AG08395 (cell line): ENCODE data around the gene NUDCD2.
"Not testable (repeated sequence)": the region's sequence is repeated elsewhere in the genome, so short reads cannot be mapped to it uniquely, and the experiment has no call there.

Source experiments
- DNase-seq: peaks from one replicate; pipeline ENCODE4 v3.0.0; 2012; ENCODE audit warnings: mixed read lengths, low spot score

NUDCD2 gene

DNA sequence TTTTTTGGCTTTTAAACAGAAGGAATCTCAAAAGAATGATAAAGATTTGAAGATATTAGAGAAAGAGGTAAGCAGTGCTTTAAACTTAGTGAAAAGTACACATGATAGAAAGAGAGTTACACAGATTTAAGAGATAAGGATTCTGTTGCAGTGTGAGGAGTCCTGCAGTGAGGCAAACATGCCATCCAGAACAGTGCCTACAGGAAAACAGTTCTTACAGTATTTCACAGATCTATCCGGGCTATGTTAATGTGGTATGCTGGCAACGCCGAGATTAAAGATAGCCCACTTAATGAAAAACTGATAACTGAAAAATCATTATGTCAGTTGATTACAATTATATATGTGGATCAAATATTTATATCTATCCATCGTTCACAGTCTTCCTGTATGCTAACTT, 7.8 kb upstream of the NUDCD2 start:
- DNase-seq: no peak

- DNase-seq: no peak
Measured at GRCh38 chr5:163463063-163463435, 3.1 kb upstream of the NUDCD2 start.

GRCh38 chr5:163460562-163461171, 765 bp upstream of the NUDCD2 start, which contains the start of gene HMMR:
HMMR (plus strand) TSS chr5:163460632; CDS start chr5:163460693, 61 bp downstream.
- DNase-seq: no peak

GRCh38 chr5:163459462-163459818, 462 bp downstream of the NUDCD2 start:
- no peak for DNase-seq

DNA sequence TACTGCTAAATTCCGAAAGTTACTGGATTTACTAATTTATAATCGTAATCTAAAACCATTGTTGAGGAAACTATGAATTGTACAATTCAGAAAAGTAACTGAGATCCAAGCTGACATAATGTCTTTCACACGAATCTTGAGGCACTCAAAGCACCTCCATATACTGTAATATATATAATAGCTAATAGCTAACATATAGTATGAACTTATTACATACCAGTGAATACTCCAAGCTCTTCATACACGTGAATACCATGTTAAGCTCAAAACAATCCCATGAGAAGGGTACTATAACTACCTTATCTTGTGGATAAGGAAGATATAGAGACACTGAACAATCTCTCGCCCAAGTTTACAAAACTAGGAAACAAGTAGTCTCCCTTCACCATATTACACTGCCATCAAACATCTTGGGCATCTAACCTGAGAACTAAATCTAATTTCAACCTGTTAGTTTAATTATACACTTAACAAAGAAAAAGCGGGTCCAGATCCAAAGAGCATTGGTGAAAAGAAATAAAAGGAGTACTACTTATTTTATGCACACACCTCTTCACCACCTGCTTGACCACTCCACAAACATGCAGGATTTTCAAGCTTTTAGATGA, 1.0 kb downstream of the NUDCD2 start:
- no peak for DNase-seq

- no peak for DNase-seq
Measured at GRCh38 chr5:163456840-163457239, 3.1 kb downstream of the NUDCD2 start.

GRCh38 chr5:163456029-163456589, 3.8 kb downstream of the NUDCD2 start:
- no peak for DNase-seq

DNA sequence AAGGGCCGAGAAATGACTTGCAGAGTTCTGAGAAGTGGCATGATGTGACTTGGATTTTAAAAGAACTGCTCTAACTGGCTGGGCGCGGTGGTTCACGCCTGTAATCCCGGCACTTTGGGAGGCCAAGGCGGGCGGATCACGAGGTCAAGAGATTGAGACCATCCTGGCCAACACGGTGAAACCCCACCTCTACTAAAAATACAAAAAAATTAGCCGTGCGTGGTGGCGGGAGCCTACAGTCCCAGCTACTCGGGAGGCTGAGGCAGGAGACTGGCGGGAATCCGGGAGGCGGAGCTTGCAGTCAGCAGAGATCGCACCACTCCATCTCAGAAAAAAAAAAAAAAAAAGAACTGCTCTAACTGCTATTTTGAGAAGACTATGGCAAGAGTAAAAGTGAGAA, 4.5 kb downstream of the NUDCD2 start:
- not testable (repeated sequence) for DNase-seq

DNA sequence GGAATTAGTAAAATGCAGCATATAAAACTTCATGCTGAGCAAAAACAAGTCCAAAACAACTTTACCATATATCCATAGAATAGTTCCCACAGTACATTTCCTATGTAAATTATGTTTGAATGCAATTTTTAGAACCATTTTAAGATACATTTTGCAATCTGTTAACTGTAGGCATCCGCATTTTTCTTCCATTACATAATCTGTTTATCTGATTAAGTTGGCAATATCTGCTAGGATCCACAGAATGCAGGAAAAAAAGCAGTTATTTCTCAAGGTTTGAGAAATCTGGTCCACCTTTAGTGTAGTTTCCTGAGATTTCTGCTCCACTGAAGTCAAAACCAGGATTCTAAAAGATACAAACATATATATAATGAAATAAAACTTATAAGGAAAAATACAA, 6.2 kb downstream of the NUDCD2 start:
- no peak for DNase-seq

GRCh38 chr5:163451489-163451888, 8.4 kb downstream of the NUDCD2 start:
- no peak for DNase-seq

- no peak for DNase-seq
Measured at GRCh38 chr5:163448491-163448890, 11.4 kb downstream of the NUDCD2 start.

DNA sequence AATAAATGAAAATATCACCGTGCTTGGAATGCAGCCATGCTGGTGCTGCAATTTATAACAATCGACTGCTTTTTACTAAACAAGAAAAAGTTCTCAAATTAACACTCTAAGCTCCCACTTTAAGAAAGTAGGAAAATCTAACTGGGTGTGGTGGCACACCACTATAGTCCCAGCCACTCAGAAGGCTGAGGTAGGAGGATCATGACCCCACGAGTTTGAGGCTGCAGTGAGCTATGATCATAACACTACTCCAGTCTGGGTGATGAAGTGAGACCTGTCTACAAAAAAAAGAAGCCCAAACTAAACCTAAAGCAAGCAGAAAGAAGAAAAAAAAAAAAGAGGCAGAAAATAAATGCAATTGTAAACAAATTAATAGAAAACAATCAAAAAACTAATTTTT, 12.0 kb downstream of the NUDCD2 start:
- DNase-seq: no peak

DNA sequence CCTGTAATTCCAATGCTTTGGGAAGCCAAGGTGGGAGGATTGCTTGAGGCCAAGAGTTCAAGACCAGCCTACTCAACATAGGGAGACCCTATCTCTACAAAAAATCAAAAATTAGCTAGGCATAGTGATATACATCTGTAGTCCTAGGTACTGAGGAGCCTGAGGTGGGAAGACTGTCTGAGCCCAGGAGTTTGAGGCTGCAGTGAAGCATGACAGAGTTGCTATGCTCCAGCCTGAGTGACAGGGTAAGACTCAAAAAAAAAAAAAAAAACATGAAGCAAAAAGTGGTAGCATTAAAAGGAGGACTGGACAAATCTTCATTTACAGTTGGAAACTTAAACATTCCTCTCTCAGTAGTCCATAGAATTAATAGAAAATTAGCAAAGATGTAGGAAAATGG, 12.7 kb downstream of the NUDCD2 start:
- DNase-seq: no peak

DNA sequence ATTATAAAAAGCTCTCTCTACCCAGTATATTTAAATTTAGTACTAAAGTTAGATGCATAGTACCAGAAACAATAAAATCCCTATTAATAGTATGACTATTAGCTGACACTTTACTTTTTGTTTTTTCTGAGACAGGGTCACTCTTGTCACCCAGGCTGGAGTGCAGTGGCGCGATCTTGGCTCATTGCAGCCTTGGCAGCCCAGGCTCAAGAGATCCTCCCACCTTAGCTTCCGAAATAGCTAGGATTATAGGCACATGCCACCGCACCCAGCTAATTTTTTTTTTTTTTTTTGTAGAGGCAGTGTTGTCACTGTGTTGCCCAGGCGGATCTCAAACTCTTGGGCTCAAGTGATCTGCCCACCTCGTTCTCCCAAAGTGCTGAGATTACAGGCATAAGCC, 14.6 kb downstream of the NUDCD2 start:
- DNase-seq: no peak

DNA sequence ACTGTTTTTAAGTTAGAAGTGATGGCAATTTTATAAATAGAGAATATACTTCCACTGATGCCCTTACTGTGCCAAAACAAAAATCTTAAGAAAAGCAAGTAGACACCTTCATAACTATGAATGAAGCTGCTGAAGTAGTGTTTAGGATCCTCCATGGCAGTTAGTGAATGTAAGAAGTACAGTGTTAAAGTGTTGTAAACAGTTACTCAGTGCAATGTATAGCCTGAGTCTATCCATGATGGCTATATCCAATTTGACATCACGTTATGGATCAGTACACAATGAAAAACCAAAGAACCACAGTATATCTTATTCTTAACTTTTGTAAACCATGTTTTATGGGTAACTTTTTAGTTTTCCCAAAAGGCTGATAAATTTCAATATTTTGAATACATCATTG, 15.4 kb downstream of the NUDCD2 start:
- no peak for DNase-seq

GRCh38 chr5:163440954-163441353, 18.9 kb downstream of the NUDCD2 start:
- no peak for DNase-seq

DNA sequence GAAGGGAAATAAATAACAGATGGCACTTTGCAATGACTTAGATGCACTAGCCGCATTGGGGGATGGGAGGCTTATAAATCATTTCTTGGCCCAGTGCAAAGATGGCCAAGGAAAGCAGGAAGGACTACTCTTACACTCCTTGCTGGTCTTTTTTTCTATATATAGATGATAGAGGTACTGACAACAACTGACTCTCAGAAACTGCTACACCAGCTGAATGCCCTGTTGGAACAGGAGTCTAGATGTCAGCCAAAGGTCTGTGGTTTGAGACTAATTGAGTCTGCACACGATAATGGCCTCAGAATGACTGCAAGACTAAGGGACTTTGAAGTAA, 20.8 kb downstream of the NUDCD2 start:
- DNase-seq: peak; percentile 10

GRCh38 chr5:163437309-163438182, 22.4 kb downstream of the NUDCD2 start, which contains the start of gene CCNG1:
CCNG1 (plus strand) TSS chr5:163437595; CDS start chr5:163439257, 1,662 bp downstream.
- DNase-seq: peak; percentile 98

GRCh38 chr5:163437011-163437308, 22.9 kb downstream of the NUDCD2 start:
- no peak for DNase-seq

- no peak for DNase-seq
Measured at GRCh38 chr5:163436515-163436914, 23.4 kb downstream of the NUDCD2 start.

DNA sequence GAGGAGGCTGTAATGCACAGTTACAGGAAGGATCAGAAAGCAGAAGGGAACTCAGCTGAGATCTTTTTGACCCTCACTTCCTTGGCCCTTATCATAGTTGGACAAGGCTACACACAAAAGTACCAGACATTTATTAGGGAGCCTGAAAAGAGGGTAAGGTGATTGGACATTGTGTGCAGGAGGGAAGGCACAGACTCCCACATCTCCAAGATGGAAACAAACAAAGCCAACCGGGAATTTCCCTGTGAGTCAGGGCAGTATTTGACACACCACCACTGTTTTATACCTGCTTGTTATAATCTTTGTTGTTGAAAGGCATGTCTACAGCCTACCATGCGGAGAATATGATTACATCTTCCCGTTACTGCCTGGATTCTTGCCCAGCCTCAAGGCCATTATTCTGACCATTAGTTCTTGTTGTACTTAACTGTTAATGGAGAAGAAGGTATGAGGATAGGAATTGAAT, 25.5 kb downstream of the NUDCD2 start:
- no peak for DNase-seq

DNA sequence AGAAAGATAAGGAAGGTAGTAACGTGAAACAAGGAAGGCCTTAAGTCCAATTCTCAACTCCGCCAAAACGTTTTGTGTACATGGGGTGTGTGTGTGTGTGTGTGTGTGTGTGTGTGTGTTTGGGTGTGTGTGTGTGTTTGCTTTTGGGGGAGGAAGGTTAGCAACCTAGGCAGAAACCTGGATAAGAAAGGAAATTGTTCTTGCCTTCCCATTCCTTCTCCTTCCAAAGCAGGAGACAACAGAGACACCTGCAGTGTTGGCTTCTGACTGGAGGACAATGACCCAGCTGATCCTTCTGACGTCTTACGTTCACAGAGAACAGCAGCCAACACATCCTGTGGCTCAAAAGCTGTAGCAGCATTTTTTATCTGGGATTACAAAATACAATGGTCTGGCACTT, 26.6 kb downstream of the NUDCD2 start:
- DNase-seq: no peak

- DNase-seq: no peak
Measured at GRCh38 chr5:163432544-163432943, 27.4 kb downstream of the NUDCD2 start.
